ENCODE measurements around the gene RIPOR1. TPM values are rescaled to one million over a fixed set of nuclear protein-coding genes. Genes with fewer than 3 reads are reported as not detected.

Gene RIPOR1
- total RNA-seq, 4 donors from 2014 or later = 20.6 to 41.5 (median 28.3) TPM

DNA sequence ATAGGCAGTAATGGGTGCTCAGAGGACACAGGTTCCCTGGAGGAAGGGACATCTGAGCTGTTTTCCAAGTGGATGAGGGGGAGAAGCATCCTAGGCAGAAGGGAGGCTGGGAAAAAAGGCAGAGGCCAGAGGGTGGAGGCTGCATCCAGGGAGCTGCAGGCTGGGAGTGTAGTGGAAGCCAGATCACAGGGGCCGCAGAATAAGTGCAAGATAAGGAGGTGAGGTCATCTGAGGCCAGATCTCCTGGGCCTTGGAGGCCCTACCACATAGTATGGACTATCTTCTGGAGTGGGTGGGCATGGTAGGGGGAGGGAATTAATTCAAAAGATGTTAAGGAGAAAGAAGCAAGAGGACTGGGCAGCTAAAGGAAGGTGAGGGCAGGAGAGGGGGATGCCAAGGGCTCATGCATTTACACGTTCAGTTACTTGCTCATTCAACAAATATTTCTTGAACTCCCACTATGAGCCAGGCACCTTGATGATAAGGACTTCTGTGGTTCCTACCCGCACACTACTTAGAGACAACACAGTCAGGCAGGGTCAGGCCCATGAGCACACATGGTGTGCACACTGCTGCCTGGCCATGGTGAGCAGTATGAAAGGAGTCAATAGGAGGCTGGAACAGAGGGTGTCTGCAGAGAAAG, 2.4 kb upstream of the RIPOR1 start:
- WGBS = 80% methylated on average over 3 of the region's 3 CpGs
- DNase-seq (ENCODE audit: low spot score in 2 of 2) = no peak

DNA sequence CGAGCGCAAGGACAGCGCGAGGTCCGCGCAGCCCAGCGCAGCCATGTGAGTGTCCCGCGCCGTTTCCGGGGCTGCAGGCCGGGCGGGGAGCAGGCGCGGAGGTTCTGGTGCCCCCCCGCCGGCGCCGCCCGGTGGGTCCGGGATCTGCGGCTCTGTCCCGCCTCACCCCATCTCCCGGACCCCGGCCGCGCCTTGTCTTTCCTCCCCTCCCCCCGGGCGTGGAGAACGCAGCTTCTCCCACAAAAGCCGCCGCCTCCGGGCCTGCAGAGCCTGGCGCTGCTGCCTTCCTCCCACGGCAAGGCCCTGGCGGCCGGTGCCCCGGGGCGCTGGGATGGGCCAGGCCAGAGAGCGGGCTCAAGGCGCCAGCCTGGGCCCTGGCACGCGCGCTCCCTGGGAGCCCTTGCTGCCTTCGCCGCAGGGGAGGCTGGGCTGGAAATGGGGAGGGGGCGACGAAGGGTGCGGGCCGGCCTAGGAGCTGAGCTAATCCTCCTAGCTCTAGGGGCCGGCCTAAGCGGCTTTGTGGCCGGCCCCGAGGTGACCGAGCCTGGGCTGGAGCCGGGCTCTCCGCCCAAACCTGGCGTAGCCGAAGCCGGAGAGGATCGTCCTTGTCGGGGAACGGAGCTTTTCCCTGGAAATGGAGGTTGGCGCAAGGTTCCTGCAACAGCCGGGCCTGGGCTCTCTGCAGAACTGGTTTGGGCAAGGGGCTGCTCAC, 397 bp downstream of the RIPOR1 start:
- 0% methylated on average over 4 of the region's 65 CpGs for WGBS
- peak in 1 of 2 donors; percentile 80 for DNase-seq (ENCODE audit: low spot score in 2 of 2)
- Histone ChIP-seq H3K4me1 (peaks cover 47% of the 10 kb centered on the region), H3K36me3 (no peaks in the 10 kb centered on the region), H3K9me3 (no peaks in the 10 kb centered on the region), H3K4me3 (peak overlapping the region; percentile 87), H3K27ac (peak overlapping the region; percentile 78), H3K27me3 (no peaks in the 10 kb centered on the region)
- TF ChIP-seq POLR2AphosphoS5 (IDR thresholded peaks at IDR 0.05) (no peak), POLR2A (IDR thresholded peaks at IDR 0.05) (no peak), CTCF (IDR thresholded peaks at IDR 0.05) (no peak), EP300 (IDR thresholded peaks at IDR 0.05) (no peak)

More for the DNA sequence above, 2.4 kb upstream of the RIPOR1 start:
- no peak overlapping the region for H3K4me3 ChIP-seq
- H3K27ac ChIP-seq = no peak overlapping the region
- no peaks in the 10 kb centered on the region for H3K27me3 ChIP-seq
- H3K36me3 ChIP-seq = no peaks in the 10 kb centered on the region
- TF ChIP-seq POLR2AphosphoS5 (IDR thresholded peaks at IDR 0.05) = no peak
- TF ChIP-seq POLR2A (IDR thresholded peaks at IDR 0.05) = no peak
- no peak for TF ChIP-seq EP300 (IDR thresholded peaks at IDR 0.05)
- no peak for TF ChIP-seq CTCF (IDR thresholded peaks at IDR 0.05)
- peaks cover 34% of the 10 kb centered on the region for H3K4me1 ChIP-seq
- H3K9me3 ChIP-seq = no peaks in the 10 kb centered on the region

DNA sequence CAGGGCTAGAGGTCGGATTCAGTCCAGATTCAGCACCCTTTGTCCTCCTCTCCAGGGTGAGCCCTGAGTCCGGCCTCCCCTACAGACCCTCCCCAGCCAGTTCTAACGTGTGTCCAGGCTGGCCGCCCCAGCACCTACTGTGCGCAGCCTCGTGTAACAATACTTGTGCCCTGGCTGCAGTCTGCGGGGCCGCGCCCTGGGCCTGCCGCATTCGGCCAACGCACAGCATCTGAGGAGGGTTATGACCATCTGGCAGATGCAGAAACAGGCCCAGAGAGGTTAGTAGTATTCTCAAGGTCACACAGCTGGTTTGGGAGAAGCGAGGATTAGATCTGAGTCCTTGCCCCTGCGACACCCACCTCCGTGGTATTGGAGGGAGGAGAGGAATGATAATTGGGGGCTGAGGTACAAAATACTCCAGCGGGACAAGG, 968 bp downstream of the RIPOR1 start:
- Histone ChIP-seq H3K4me3 (peak overlapping the region; percentile 87), H3K27ac (peak overlapping the region; percentile 78), H3K9me3 (no peaks in the 10 kb centered on the region), H3K27me3 (no peaks in the 10 kb centered on the region), H3K36me3 (no peaks in the 10 kb centered on the region), H3K4me1 (peaks cover 52% of the 10 kb centered on the region)
- 4% methylated on average over 13 of the region's 16 CpGs for WGBS
- no peak for DNase-seq (ENCODE audit: low spot score in 2 of 2)
- TF ChIP-seq CTCF (IDR thresholded peaks at IDR 0.05) (no peak), POLR2A (IDR thresholded peaks at IDR 0.05) (no peak), POLR2AphosphoS5 (IDR thresholded peaks at IDR 0.05) (no peak), EP300 (IDR thresholded peaks at IDR 0.05) (no peak)

DNA sequence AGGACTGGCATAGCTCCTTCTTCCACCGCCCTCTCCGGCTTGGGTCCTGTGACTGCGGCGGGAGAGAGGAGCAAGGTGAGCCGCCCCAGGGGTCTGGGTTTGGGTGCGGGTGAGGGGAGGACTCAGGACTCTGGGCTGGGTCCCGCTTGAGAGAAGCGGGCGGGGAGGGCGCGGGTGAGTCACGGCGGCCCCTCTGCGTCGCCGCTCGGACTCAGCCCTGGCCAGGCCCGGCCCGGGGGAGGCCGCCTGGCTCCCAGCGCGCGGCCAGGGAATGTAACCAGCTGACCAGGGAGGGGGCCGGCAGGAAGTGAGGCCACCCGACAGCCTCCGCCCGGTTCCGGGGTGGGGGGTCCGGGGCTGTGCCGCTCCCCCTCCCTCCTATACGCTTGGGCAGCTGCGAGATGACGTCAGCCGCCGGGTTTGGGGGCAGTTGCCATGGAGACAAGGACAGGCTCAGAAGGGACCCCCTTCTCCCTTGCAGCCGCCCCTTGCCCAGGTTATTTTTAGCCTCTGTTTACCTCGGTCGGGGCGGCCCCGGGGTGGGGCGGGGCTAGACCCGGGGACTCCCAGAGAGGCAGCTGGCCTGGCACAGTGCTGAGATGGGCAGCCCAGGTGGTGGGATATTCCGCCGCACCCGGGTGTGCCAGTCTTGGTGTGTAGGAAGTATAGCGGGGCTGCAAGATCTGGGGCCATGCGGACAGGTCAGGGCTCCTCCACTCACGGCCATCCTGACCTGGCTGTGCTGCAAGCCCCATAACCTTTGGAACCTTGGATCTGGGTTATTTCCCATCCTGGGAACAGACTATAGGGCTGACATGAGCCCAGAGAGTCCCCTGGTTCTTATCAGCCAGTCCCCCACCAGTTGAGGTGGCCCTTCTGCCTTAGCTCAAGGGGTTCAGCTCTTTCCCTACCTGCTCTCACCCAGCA, 1.6 kb downstream of the RIPOR1 start:
- Histone ChIP-seq H3K27ac (peak overlapping the region; percentile 78), H3K9me3 (no peaks in the 10 kb centered on the region), H3K4me1 (peaks cover 55% of the 10 kb centered on the region), H3K4me3 (peak overlapping the region; percentile 87), H3K36me3 (no peaks in the 10 kb centered on the region), H3K27me3 (no peaks in the 10 kb centered on the region)
- no peak for TF ChIP-seq POLR2AphosphoS5 (IDR thresholded peaks at IDR 0.05)
- TF ChIP-seq POLR2A (IDR thresholded peaks at IDR 0.05) = peak in 1 of 2 donors; percentile 25
- DNase-seq (ENCODE audit: low spot score in 2 of 2) = peak; percentile 85 to 89
- WGBS = 0% methylated on average over 2 of the region's 48 CpGs

DNA sequence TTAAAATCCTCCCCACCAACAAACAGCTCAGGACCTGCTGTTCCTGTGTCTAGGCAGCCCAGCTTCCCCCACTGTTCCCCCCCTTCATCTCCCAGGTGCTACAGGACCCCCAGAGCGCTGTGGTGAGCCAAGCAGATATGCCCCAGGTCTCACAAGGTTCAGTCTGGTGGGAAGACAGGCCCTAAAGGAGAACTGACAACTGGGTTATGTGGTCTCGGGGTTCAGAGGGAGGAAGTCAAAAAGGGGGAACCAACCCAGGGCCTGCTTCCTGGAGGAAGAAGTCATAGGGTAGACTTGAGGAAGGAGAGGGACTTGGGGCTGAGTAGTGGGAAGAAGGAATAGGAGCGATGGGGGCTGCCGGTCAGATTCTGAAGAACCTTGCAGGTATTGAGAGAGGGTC, 2.6 kb downstream of the RIPOR1 start:
- peak overlapping the region; percentile 78 for H3K27ac ChIP-seq
- 82% methylated on average over 4 of the region's 4 CpGs for WGBS
- peaks cover 62% of the 10 kb centered on the region for H3K4me1 ChIP-seq
- no peaks in the 10 kb centered on the region for H3K27me3 ChIP-seq
- H3K9me3 ChIP-seq = no peaks in the 10 kb centered on the region
- H3K4me3 ChIP-seq = peak overlapping the region; percentile 87
- DNase-seq (ENCODE audit: low spot score in 2 of 2) = no peak
- TF ChIP-seq POLR2A (IDR thresholded peaks at IDR 0.05) (no peak), POLR2AphosphoS5 (IDR thresholded peaks at IDR 0.05) (no peak), CTCF (IDR thresholded peaks at IDR 0.05) (no peak), EP300 (IDR thresholded peaks at IDR 0.05) (no peak)
- no peaks in the 10 kb centered on the region for H3K36me3 ChIP-seq

Data from suprapubic skin (tissue), 4 donors.